ENCODE results near the gene EVL.

DNA sequence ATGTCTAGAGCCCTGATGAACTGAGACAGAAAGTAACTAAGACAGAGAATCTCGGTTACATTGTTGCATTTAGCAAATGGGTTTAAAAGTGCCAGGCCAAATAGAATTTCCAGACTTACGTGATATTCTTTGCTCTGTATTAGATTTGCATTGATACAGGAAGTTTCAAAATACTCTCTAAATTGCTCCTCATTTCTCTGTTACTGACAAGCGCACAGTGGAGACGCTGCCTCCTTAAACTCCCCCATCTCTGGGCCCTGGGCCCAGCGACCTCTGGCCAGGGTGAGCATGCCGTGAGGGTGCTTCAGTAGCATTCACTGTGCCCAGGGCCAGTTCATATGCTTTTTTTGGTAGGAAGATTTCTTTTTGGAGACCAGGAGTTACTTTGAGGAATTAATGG lies 22.9 kb upstream of the EVL start:
- TF ChIP-seq CTCF (IDR thresholded peaks at IDR 0.05 in 2 of 3, conservative IDR thresholded peaks at IDR 0.05 in 1 of 3; ENCODE audit: control insufficient read depth in 2 of 3, extremely low read depth in 1 of 3, insufficient read depth in 1 of 3, low read depth in 3 of 3, low read length in 3 of 3) = no peak
- no peak for TF ChIP-seq EP300 (IDR thresholded peaks at IDR 0.05; ENCODE audit: borderline replicate concordance in 1 of 2, control insufficient read depth in 1 of 2, low read depth in 2 of 2, low read length in 2 of 2)
- no peak for TF ChIP-seq NRF1 (conservative IDR thresholded peaks at IDR 0.05; ENCODE audit: low read depth, low read length)
- TF ChIP-seq POLR2A (IDR thresholded peaks at IDR 0.05; ENCODE audit: low read depth, low read length) = no peak
- TF ChIP-seq HDAC6 (IDR thresholded peaks at IDR 0.05; ENCODE audit: unreplicated experiment) = no peak
- no peak for TF ChIP-seq MXI1 (IDR thresholded peaks at IDR 0.05; ENCODE audit: low read depth, low read length)
- no peak for TF ChIP-seq RAD21 (IDR thresholded peaks at IDR 0.05; ENCODE audit: insufficient read depth, low read depth, low read length)
- TF ChIP-seq CEBPB (IDR thresholded peaks at IDR 0.05; ENCODE audit: borderline replicate concordance in 1 of 2, low read depth in 2 of 2, low read length in 2 of 2) = no peak
- no peak for TF ChIP-seq ZNF274 (IDR thresholded peaks at IDR 0.05; ENCODE audit: insufficient read depth, insufficient read length)
- TF ChIP-seq HDAC2 (IDR thresholded peaks at IDR 0.05) = no peak

Measured in GM12878 (cell line).